SJSA1 (cell line): ENCODE data around the gene PCDHGC5. TPM values are rescaled to one million over a fixed set of nuclear protein-coding genes. Genes with fewer than 3 reads are reported as not detected.

Source experiments
- DNase-seq, 2 experiments: peaks; one replicate each; pipeline ENCODE4 v3.0.0-alpha.2; 2015 to 2020; ENCODE audit warnings: low spot score in 2 of 2, low read depth in 1 of 2
- H3K27ac ChIP-seq: fragments of 250-450 bp; sonication (Bioruptor Pico); 2 replicates; pipeline ENCODE4 v1.5.1; 2020; ENCODE audit warnings: mild to moderate bottlenecking, moderate library complexity
- H3K27me3 ChIP-seq: fragments of 250-450 bp; sonication (Bioruptor Pico); replicated peaks from 2 replicates; pipeline ENCODE4 v1.5.1; 2020; ENCODE audit warnings: mild to moderate bottlenecking, moderate library complexity
- H3K36me3 ChIP-seq: fragments of 250-450 bp; sonication (Bioruptor Pico); 2 replicates; pipeline ENCODE4 v1.5.1; 2020; ENCODE audit warnings: mild to moderate bottlenecking
- H3K4me1 ChIP-seq: fragments of 250-450 bp; sonication (Bioruptor Pico); replicated peaks from 2 replicates; pipeline ENCODE4 v1.6.1; 2021; ENCODE audit warnings: mild to moderate bottlenecking
- H3K4me3 ChIP-seq: fragments of 250-450 bp; sonication (Bioruptor Pico); 2 replicates; pipeline ENCODE4 v1.5.1; 2020; ENCODE audit warnings: mild to moderate bottlenecking
- H3K9me3 ChIP-seq: fragments of 250-450 bp; sonication (Bioruptor Pico); replicated peaks from 2 replicates; pipeline ENCODE4 v1.5.1; 2020; ENCODE audit warnings: mild to moderate bottlenecking
- total RNA-seq: library from RNA; depleted of rRNA; stranded (reverse); fragments of >200 nt; shearing (Covaris generic); gene quantifications from 2 replicates; pipeline ENCODE4 v1.2.3, GENCODE V29; 2014

PCDHGC5 gene
- total RNA-seq, 1 experiment from 2014 or later, result 0.21 TPM

DNA sequence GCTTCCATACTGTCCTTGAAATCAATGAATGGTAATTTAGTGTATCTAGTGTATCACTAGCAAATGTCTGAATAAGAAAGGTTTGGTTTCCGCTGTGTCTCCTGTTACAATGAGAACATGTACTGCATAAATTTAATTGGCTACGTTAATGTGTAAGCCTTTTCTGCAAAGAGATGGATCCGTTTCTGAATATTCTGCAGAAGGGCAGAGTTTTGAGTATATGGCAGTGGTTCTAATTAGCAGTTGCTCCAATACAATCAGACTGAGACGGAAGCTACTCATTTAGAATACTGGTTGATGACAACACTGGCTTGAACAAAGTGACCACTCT is 4.6 kb upstream of the PCDHGC5 start:
- DNase-seq, result no peak
- Histone ChIP-seq H3K36me3 (peaks cover 17% of the 10 kb centered on the region), H3K27ac (no peak overlapping the region), H3K4me1 (peaks cover 3% of the 10 kb centered on the region), H3K4me3 (no peak overlapping the region), H3K27me3 (no peaks in the 10 kb centered on the region), H3K9me3 (0 out of 2 replicates have a peak, but pooled peaks cover 3% of the 10 kb centered on the region)

DNA sequence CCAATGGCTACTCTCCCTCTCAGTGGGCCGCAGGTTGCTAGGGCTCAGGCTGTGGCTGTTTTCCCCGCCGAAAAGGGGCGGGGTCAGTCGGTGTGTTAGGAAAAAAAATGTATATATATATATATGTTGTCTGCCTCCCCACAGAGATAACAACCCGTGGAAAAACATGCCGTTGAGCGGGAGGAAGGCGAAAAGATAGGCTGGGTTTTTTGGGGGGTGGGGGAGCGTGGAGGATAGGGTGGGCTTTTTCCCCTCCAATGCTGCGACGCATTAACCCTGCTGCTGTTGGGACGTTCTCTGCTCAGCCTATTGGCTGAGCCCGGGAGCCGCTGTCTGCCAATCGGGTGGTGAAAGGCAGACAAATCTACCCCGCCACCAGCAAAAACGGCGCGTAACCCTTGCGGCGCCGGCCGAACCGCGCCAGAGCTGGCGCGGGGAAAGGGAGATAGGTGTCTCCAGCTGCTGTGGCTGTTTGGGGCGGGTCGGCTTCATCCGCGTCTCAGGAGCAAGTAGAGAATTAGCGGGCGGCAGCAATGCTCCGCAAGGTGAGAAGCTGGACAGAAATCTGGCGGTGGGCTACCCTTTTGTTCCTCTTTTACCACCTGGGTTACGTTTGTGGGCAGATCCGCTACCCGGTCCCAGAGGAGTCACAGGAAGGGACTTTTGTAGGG is 4.1 kb upstream of the PCDHGC5 start, which contains the start of gene PCDHGC4:
Gene PCDHGC4 (plus strand): TSS at position 390 of the 671 bp plus-strand sequence. CDS start 144 bp downstream, at position 534.
- H3K9me3 ChIP-seq, result 0 out of 2 replicates have a peak, but pooled peaks cover 3% of the 10 kb centered on the region
- no peak within 1 kb of the TSS for H3K4me3 ChIP-seq
- H3K27ac ChIP-seq, result no peak within 1 kb of the TSS
- DNase-seq, result peak in 1 of 2 experiments; percentile 44
- H3K36me3 ChIP-seq, result peaks cover 19% of the 10 kb centered on the region
- H3K4me1 ChIP-seq, result peaks cover 4% of the 10 kb centered on the region
- H3K27me3 ChIP-seq, result no peaks in the 10 kb centered on the region

DNA sequence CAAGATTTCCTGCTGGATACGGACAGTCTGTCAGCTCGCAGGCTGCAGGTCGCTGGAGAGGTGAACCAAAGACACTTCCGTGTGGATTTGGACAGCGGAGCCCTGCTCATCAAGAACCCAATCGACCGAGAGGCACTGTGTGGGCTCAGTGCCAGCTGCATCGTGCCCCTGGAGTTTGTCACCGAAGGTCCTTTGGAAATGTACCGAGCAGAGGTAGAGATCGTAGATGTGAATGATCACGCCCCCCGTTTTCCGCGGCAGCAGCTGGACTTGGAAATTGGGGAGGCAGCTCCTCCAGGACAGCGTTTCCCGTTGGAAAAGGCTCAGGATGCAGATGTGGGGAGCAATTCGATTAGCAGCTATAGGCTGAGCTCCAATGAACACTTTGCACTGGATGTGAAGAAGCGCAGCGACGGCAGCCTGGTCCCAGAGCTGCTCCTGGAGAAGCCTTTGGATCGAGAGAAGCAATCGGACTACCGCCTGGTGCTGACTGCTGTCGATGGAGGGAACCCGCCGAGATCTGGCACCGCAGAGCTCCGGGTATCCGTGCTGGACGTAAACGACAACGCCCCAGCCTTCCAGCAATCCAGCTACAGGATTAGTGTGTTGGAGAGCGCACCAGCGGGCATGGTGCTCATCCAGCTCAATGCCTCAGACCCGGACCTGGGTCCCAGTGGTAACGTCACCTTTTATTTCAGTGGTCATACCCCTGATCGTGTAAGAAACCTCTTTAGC is 3.4 kb upstream of the PCDHGC5 start:
- Histone ChIP-seq H3K27ac (no peak overlapping the region), H3K4me3 (no peak overlapping the region), H3K9me3 (0 out of 2 replicates have a peak, but pooled peaks cover 3% of the 10 kb centered on the region), H3K27me3 (no peaks in the 10 kb centered on the region), H3K36me3 (peaks cover 25% of the 10 kb centered on the region), H3K4me1 (peaks cover 4% of the 10 kb centered on the region)
- DNase-seq, result peak in 1 of 2 experiments; percentile 41

DNA sequence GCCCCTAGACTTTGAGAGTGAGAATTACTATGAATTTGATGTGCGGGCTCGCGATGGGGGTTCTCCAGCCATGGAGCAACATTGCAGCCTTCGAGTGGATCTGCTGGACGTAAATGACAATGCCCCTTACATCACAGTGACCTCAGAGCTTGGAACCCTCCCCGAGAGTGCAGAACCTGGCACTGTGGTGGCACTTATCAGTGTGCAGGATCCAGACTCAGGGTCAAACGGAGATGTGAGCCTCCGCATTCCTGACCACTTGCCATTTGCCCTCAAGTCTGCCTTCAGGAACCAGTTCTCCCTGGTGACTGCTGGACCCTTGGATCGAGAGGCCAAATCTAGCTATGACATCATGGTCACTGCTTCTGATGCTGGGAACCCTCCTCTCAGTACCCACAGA is 2.8 kb upstream of the PCDHGC5 start:
- H3K4me1 ChIP-seq, result peaks cover 4% of the 10 kb centered on the region
- H3K36me3 ChIP-seq, result peaks cover 27% of the 10 kb centered on the region
- H3K27me3 ChIP-seq, result no peaks in the 10 kb centered on the region
- no peak overlapping the region for H3K27ac ChIP-seq
- no peak overlapping the region for H3K4me3 ChIP-seq
- 0 out of 2 replicates have a peak, but pooled peaks cover 3% of the 10 kb centered on the region for H3K9me3 ChIP-seq
- peak in 1 of 2 experiments; percentile 26 for DNase-seq

DNA sequence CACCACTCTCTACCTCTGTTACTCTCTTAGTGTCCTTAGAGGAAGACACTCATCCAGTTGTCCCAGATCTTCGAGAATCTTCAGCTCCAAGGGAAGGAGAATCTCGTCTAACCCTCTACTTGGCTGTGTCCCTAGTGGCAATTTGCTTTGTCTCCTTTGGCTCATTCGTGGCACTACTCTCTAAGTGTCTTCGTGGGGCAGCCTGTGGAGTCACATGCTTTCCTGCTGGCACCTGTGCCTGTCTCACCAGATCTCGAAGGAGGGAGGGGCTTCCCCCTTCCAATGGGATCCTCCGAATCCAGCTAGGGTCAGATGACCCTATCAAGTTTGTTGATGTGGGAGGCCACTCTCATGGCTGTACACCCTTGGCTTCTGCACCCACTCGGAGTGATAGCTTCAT is 1.8 kb upstream of the PCDHGC5 start:
- Histone ChIP-seq H3K4me1 (peaks cover 4% of the 10 kb centered on the region), H3K36me3 (peaks cover 35% of the 10 kb centered on the region), H3K9me3 (0 out of 2 replicates have a peak, but pooled peaks cover 3% of the 10 kb centered on the region), H3K27ac (no peak overlapping the region), H3K27me3 (no peaks in the 10 kb centered on the region), H3K4me3 (no peak overlapping the region)
- peak in 1 of 2 experiments; percentile 25 for DNase-seq

DNA sequence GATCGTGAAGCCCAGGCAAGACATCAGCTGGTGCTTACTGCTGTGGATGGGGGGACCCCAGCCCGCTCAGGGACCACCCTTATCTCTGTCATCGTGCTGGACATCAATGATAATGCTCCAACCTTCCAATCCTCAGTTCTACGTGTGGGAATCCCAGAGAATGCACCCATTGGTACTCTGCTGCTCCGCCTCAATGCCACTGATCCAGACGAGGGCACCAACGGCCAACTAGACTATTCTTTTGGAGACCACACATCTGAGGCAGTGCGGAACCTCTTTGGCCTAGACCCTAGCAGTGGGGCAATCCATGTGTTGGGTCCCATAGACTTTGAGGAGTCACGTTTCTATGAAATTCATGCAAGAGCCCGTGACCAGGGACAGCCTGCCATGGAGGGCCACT is 960 bp downstream of the PCDHGC5 start:
- Histone ChIP-seq H3K36me3 (peaks cover 35% of the 10 kb centered on the region), H3K4me1 (peaks cover 4% of the 10 kb centered on the region), H3K9me3 (0 out of 2 replicates have a peak, but pooled peaks cover 3% of the 10 kb centered on the region), H3K27ac (no peak overlapping the region), H3K4me3 (no peak overlapping the region), H3K27me3 (no peaks in the 10 kb centered on the region)
- no peak for DNase-seq

DNA sequence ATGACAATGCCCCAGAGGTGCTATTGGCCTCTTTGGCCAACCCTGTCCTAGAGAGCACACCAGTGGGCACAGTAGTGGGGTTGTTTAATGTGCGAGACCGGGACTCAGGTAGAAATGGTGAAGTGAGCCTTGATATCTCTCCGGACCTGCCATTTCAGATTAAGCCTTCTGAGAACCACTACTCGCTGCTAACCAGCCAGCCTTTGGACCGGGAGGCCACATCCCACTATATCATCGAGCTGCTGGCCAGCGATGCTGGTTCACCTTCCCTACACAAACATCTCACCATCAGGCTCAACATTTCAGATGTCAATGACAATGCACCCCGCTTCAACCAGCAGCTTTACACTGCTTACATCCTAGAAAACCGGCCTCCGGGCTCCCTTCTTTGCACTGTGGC is 1.4 kb downstream of the PCDHGC5 start:
- H3K27ac ChIP-seq, result no peak overlapping the region
- H3K36me3 ChIP-seq, result peaks cover 35% of the 10 kb centered on the region
- no peak overlapping the region for H3K4me3 ChIP-seq
- peaks cover 4% of the 10 kb centered on the region for H3K4me1 ChIP-seq
- 0 out of 2 replicates have a peak, but pooled peaks cover 2% of the 10 kb centered on the region for H3K9me3 ChIP-seq
- DNase-seq, result no peak
- no peaks in the 10 kb centered on the region for H3K27me3 ChIP-seq

DNA sequence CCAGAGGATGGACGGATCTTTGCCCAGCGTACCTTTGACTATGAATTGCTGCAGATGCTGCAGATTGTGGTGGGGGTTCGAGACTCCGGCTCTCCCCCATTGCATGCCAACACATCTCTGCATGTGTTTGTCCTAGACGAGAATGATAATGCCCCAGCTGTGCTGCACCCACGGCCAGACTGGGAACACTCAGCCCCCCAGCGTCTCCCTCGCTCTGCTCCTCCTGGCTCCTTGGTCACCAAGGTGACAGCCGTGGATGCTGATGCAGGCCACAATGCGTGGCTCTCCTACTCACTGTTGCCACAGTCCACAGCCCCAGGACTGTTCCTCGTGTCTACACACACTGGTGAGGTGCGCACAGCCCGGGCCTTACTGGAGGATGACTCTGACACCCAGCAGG is 1.9 kb downstream of the PCDHGC5 start:
- no peak for DNase-seq
- Histone ChIP-seq H3K4me3 (no peak overlapping the region), H3K36me3 (peaks cover 30% of the 10 kb centered on the region), H3K27me3 (no peaks in the 10 kb centered on the region), H3K4me1 (peaks cover 4% of the 10 kb centered on the region), H3K9me3 (no peaks in the 10 kb centered on the region), H3K27ac (no peak overlapping the region)

DNA sequence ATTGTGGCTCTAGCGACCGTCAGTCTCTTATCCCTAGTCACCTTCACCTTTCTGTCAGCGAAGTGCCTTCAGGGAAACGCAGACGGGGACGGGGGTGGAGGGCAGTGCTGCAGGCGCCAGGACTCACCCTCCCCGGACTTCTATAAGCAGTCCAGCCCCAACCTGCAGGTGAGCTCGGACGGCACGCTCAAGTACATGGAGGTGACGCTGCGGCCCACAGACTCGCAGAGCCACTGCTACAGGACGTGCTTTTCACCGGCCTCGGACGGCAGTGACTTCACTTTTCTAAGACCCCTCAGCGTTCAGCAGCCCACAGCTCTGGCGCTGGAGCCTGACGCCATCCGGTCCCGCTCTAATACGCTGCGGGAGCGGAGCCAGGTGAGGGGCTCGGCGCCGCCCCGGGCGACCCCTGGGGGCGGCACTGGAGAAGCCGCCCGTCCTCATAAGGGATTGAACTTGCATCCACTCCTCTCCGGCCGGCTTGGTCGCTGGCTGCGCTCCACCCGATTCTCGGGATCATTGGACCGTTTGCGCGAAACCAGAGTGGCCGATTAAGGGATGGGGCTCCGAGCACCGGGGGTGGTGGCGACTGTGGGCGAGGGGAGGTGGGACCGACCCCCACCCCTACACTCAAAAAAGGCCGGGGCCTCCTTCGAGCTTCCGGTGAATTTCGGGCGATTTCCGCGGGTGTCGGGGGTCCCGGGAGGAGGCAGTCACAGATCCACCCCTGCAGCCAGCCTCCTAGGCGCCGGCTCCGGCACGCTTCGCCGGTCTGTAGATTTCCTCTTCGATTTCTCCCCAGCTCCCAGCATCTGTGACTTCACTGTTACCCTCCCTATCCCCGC is 2.7 kb downstream of the PCDHGC5 start:
- H3K4me3 ChIP-seq, result no peak overlapping the region
- peak in 1 of 2 experiments; percentile 50 for DNase-seq
- no peaks in the 10 kb centered on the region for H3K9me3 ChIP-seq
- H3K36me3 ChIP-seq, result peaks cover 24% of the 10 kb centered on the region
- H3K4me1 ChIP-seq, result peaks cover 4% of the 10 kb centered on the region
- H3K27ac ChIP-seq, result no peak overlapping the region
- no peaks in the 10 kb centered on the region for H3K27me3 ChIP-seq

DNA sequence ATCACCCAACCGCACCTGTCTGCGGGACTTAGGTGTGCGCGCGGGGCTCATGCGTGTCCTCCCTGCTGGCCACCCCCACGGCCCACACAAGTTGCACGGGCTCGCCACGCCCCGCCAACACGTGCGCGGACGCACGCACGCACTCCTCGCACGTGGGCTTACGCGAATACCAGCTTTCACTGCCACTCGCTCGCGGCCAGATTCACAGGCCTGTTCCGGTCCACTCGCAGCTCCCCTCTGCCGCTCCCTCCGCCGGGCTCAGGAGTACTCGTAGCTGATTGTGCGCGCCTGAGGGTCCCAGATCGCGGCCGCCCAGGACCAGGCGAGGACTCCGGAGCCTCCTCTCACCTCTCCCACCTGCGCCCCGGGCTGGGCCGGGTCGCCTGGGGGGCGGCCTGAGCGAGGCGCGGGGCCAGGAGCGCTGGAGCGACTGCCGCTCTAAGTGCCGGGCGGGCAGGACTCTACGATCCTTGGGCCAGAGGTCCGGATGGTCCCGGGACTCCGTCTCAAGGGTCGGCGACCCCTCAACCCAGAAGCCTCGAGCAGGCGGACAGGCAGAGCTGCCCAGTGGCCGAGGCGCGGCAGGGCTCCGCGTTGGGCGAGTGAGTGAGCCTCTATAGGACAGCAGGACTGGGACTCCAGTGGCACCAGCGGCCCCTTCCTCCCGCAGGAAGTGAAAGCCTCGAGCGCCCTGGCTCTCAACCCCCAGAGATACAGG is 3.4 kb downstream of the PCDHGC5 start:
- Histone ChIP-seq H3K27ac (no peak overlapping the region), H3K4me3 (no peak overlapping the region), H3K27me3 (no peaks in the 10 kb centered on the region), H3K4me1 (peaks cover 4% of the 10 kb centered on the region), H3K9me3 (no peaks in the 10 kb centered on the region), H3K36me3 (peaks cover 18% of the 10 kb centered on the region)
- no peak for DNase-seq

DNA sequence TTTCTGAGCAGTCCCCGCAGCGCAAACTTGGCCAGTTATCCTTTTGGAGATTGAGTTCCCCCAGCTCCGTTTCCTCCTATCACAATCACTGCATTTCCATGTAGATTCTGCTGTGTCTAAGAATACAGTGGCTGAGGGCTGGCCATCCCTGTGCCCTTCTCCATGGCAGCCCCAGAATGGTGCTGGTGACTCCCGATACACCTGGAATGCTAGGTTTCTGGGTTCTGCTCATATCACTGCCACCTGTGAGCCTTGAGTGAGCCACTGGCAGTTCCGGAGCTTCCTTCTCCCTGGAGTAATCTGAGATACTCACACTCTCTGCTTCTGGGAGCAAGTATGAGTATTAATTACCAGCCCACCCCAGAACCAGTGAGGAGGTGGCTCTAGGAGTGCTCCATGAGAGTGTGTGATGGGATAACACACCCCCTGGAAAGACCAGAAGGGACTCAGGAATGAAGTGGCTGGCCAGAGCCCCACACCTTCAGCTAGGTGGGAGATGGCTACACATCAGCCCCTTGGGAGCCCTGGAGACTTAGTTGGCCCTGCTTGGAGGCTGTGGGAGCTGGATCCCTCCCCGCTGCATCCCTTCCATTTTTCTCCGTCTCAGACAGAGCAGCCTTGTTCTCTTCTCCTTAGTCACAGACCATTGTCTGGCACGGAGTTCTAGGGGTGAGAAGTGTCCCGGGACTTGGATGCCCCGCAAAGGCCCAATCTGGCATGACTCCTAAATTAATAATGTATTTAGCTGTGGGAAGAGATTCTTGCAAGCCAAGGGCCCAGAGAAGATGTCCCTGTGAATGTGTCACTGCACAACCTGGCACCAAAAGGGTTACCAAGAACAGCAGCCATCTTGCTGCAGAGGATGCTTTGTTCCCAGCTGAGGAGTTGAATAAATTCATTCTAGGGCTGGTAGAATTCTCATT is 4.9 kb downstream of the PCDHGC5 start:
- Histone ChIP-seq H3K4me1 (peaks cover 4% of the 10 kb centered on the region), H3K27ac (no peak overlapping the region), H3K9me3 (no peaks in the 10 kb centered on the region), H3K27me3 (no peaks in the 10 kb centered on the region), H3K36me3 (peaks cover 18% of the 10 kb centered on the region), H3K4me3 (no peak overlapping the region)
- DNase-seq, result no peak

DNA sequence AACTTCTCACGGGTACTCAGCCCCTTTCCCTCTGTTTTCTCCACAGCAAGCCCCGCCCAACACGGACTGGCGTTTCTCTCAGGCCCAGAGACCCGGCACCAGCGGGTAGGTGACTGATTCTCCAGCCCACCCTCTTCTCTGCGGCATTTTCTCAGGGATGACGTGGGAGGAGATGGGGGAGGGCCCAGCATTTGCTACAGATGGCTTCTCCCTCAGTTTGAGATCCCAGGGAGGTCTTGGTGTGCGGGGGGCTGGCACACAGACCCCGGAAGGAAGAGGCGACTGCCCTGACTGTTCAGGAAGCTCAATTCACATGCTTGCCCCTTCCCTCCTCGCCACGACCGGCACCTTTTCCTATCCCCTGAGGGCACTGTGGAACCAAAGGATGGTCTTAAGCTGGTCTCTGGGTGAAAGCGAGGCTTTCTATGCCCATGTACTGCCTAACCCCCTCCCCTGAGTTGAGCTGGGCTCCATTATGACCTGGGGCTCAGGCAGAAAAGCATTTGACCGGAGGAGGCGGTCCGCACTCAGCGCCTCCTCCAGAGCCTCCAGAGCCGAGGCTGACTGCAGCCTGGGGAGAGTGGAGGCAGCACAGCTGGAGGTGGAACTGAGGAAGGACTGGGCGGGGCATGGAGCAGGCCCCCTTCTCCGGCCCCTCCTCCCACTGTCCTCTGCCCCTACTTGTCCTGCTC is 6.0 kb downstream of the PCDHGC5 start:
- Histone ChIP-seq H3K4me1 (no peaks in the 10 kb centered on the region), H3K27ac (no peak overlapping the region), H3K9me3 (no peaks in the 10 kb centered on the region), H3K27me3 (no peaks in the 10 kb centered on the region), H3K4me3 (no peak overlapping the region), H3K36me3 (peaks cover 15% of the 10 kb centered on the region)
- no peak for DNase-seq
